CD14-positive monocyte (primary cell): ENCODE results near the gene SLC1A2. TPM values are rescaled to one million over a fixed set of nuclear protein-coding genes. Genes with fewer than 3 reads are reported as not detected.

Source experiments
- DNase-seq, 3 donors: peaks; one replicate each; pipeline ENCODE4 v3.0.0-alpha.2; 2011 to 2022
- H2AFZ ChIP-seq: 2 replicates; pipeline ENCODE4 v1.6.0; 2012; ENCODE audit warnings: mild to moderate bottlenecking, low read depth, low read length, inconsistent platforms; ENCODE audit not compliant: insufficient read depth, poor library complexity, severe bottlenecking
- H3K27ac ChIP-seq, 2 donors: 1 replicate in 1 of 2; 2 replicates in 1 of 2; pipeline ENCODE4 v1.5.1; 2012 to 2013; ENCODE audit warnings: low read length in 2 of 2, control low read depth in 1 of 2, inconsistent platforms in 1 of 2, low read depth in 1 of 2, mild to moderate bottlenecking in 1 of 2
- H3K27me3 ChIP-seq, 2 donors: one replicate each; pipeline versions ENCODE4 v1.6.0 to v1.6.1; 2011 to 2013; ENCODE audit warnings: low read length in 2 of 2; ENCODE audit not compliant: control insufficient read depth in 2 of 2, insufficient read depth in 2 of 2
- H3K36me3 ChIP-seq, 2 donors: replicated peaks in 1 of 2; 1 replicate in 1 of 2; 2 replicates in 1 of 2; pipeline versions ENCODE4 v1.5.1 to v1.6.1; 2012 to 2013; ENCODE audit warnings: low read length in 2 of 2, control low read depth in 1 of 2, inconsistent platforms in 1 of 2, mild to moderate bottlenecking in 1 of 2; ENCODE audit not compliant: insufficient read depth in 2 of 2, control insufficient read depth in 1 of 2
- H3K4me1 ChIP-seq, 2 donors: 1 replicate in 1 of 2; 2 replicates in 1 of 2; pipeline versions ENCODE4 v1.5.1 to v1.6.1; 2012 to 2013; ENCODE audit warnings: low read length in 2 of 2, control low read depth in 1 of 2, inconsistent platforms in 1 of 2, mild to moderate bottlenecking in 1 of 2, moderate library complexity in 1 of 2; ENCODE audit not compliant: insufficient read depth in 2 of 2, control insufficient read depth in 1 of 2
- H3K4me2 ChIP-seq: replicated peaks from 2 replicates; pipeline ENCODE3; 2012; ENCODE audit warnings: low read length, moderate library complexity, mild to moderate bottlenecking; ENCODE audit not compliant: poor library complexity, severe bottlenecking; ENCODE audit errors: extremely low read depth
- H3K4me3 ChIP-seq, 3 experiments: fragments of 200-600 bp in 1 of 3; sonication (generic) in 1 of 3; replicated peaks in 1 of 3; 1 replicate in 2 of 3; 2 replicates in 1 of 3; pipeline ENCODE4 v1.5.1; 2011 to 2013; ENCODE audit warnings: low read length in 3 of 3, mild to moderate bottlenecking in 3 of 3, control low read depth in 2 of 3, low read depth in 2 of 3, inconsistent platforms in 1 of 3, moderate library complexity in 1 of 3
- H3K79me2 ChIP-seq: 2 replicates; pipeline ENCODE4 v1.6.0; 2012; ENCODE audit warnings: mild to moderate bottlenecking, control low read depth, inconsistent platforms, low read length, moderate library complexity; ENCODE audit not compliant: insufficient read depth
- H3K9ac ChIP-seq: 2 replicates; pipeline ENCODE4 v1.6.0; 2017; ENCODE audit warnings: low read length, mild to moderate bottlenecking; ENCODE audit not compliant: insufficient read depth, poor library complexity, severe bottlenecking
- H3K9me3 ChIP-seq, 2 donors: replicated peaks in 1 of 2; 1 replicate in 1 of 2; 2 replicates in 1 of 2; pipeline versions ENCODE4 v1.5.1 to v1.6.1; 2012 to 2013; ENCODE audit warnings: low read length in 2 of 2, control low read depth in 1 of 2; ENCODE audit not compliant: control insufficient read depth in 1 of 2, insufficient read depth in 1 of 2
- H4K20me1 ChIP-seq: 2 replicates; pipeline ENCODE4 v1.6.0; 2012; ENCODE audit warnings: mild to moderate bottlenecking, low read length, control low read depth, moderate library complexity; ENCODE audit not compliant: insufficient read depth
- H3K27ac Mint-ChIP-seq, 7 donors: one replicate each; pipeline ENCODE4 v1.8.0; 2020; ENCODE audit warnings: mild to moderate bottlenecking in 7 of 7, mixed read lengths in 7 of 7, moderate library complexity in 6 of 7, inconsistent platforms in 2 of 7
- H3K27me3 Mint-ChIP-seq, 3 donors: one replicate each; pipeline ENCODE4 v1.8.0; 2021 to 2022; ENCODE audit warnings: low read depth in 3 of 3, mild to moderate bottlenecking in 3 of 3, mixed read lengths in 3 of 3, moderate library complexity in 3 of 3, inconsistent platforms in 1 of 3
- H3K36me3 Mint-ChIP-seq, 2 donors: one replicate each; pipeline ENCODE4 v1.8.0; 2020; ENCODE audit warnings: mixed read lengths in 2 of 2, inconsistent platforms in 1 of 2, mild to moderate bottlenecking in 1 of 2
- H3K4me1 Mint-ChIP-seq: one replicate; pipeline ENCODE4 v1.8.0; 2020; ENCODE audit warnings: mild to moderate bottlenecking, mixed read lengths
- H3K4me3 Mint-ChIP-seq, 2 donors: one replicate each; pipeline ENCODE4 v1.8.0; 2020; ENCODE audit warnings: mild to moderate bottlenecking in 2 of 2, mixed read lengths in 2 of 2, moderate library complexity in 1 of 2
- H3K9me3 Mint-ChIP-seq, 7 donors: one replicate each; pipeline ENCODE4 v1.8.0; 2020 to 2022; ENCODE audit warnings: mixed read lengths in 7 of 7, mild to moderate bottlenecking in 6 of 7, moderate library complexity in 6 of 7, inconsistent platforms in 2 of 7
- CTCF ChIP-seq: fragments of 200-600 bp; IDR thresholded peaks from one replicate; pipeline ENCODE4 v1.8.0; 2022; ENCODE audit warnings: antibody characterized with exemption, mild to moderate bottlenecking
- WGBS: methylation state at CpG from one replicate; pipeline ENCODE4 v1.1.5; 2013; ENCODE audit warnings: missing lambda C conversion rate; ENCODE audit not compliant: insufficient coverage; 5-methylcytosine and 5-hydroxymethylcytosine counted together
- intact Hi-C, 2 donors: fragments of 100-400 bp; cut with micrococcal nuclease; formaldehyde crosslinking; loops; one replicate each; pipeline versions ENCODE4 v1.15.0 to v1.15.1; 2023
- polyA plus RNA-seq, 3 donors: library from polyadenylated mRNA; depleted of rRNA in 1 of 3; unstranded in 2 of 3; stranded (reverse) in 1 of 3; fragments of 300-500 nt in 2 of 3; fragments of >200 nt in 1 of 3; fragmentation: Illumina TruSeq in 2 of 3; gene quantifications; 1 replicate in 2 of 3; 2 replicates in 1 of 3; pipeline ENCODE4 v1.2.3, GENCODE V29; 2012 to 2021

The SLC1A2 gene
- polyA plus RNA-seq, 3 donors, result 0.07 TPM; not detected in 2

- Histone ChIP-seq H3K9ac (no peak overlapping the region), H3K79me2 (no peaks in the 10 kb centered on the region), H4K20me1 (no peaks in the 10 kb centered on the region), H3K27me3 (no peaks in the 10 kb centered on the region), H3K9me3 (no peaks in the 10 kb centered on the region), H3K27ac (peak overlapping the region; percentile 91 to 98), H3K4me2 (peak overlapping the region; percentile 49), H3K4me3 (peak overlapping the region in 1 of 3 experiments; percentile 27), H2AFZ (no peak overlapping the region), H3K36me3 (no peaks in the 10 kb centered on the region), H3K4me1 (peaks cover 70 to 75% of the 10 kb centered on the region in 2 donors)
- Mint-ChIP-seq H3K27ac (peak overlapping the region; percentile 98 to 100 (median 100)), H3K4me3 (no peak overlapping the region), H3K9me3 (peaks cover 0 to 5% (median 0%) of the 10 kb centered on the region in 7 donors), H3K36me3 (peaks cover 3 to 12% of the 10 kb centered on the region in 2 donors), H3K27me3 (peaks cover 0 to 3% (median 2%) of the 10 kb centered on the region in 3 donors), H3K4me1 (peaks cover 76% of the 10 kb centered on the region)
- WGBS, result 92% methylated on average over 2 of the region's 5 CpGs
- DNase-seq, result peak in 1 of 3 donors; percentile 22
- no peak for TF ChIP-seq CTCF
- intact Hi-C loops, result loop anchor here (5.0 to 10.0 kb wide), 7 partner anchors 32 to 300 kb away; no protein-coding TSS in a partner anchor
Observed at GRCh38 chr11:35304900-35305460, 114.4 kb downstream of the SLC1A2 start.

- no peaks in the 10 kb centered on the region for H4K20me1 ChIP-seq
- H3K9ac ChIP-seq, result peak overlapping the region; percentile 73
- DNase-seq, result peak; percentile 77 to 90 (median 85)
- peak overlapping the region; percentile 91 to 98 for H3K27ac ChIP-seq
- H3K4me1 Mint-ChIP-seq, result peaks cover 70% of the 10 kb centered on the region
- no peak overlapping the region for H2AFZ ChIP-seq
- peaks cover 3 to 12% of the 10 kb centered on the region in 2 donors for H3K36me3 Mint-ChIP-seq
- peaks cover 64 to 69% of the 10 kb centered on the region in 2 donors for H3K4me1 ChIP-seq
- peak overlapping the region in 1 of 2 donors; percentile 65 for H3K4me3 Mint-ChIP-seq
- no peaks in the 10 kb centered on the region for H3K36me3 ChIP-seq
- peaks cover 0 to 5% (median 0%) of the 10 kb centered on the region in 7 donors for H3K9me3 Mint-ChIP-seq
- no peaks in the 10 kb centered on the region for H3K9me3 ChIP-seq
- no peaks in the 10 kb centered on the region for H3K79me2 ChIP-seq
- H3K27me3 Mint-ChIP-seq, result peaks cover 0 to 5% (median 2%) of the 10 kb centered on the region in 3 donors
- H3K4me3 ChIP-seq, result peak overlapping the region in 1 of 3 experiments; percentile 28
- no peak for TF ChIP-seq CTCF
- no peaks in the 10 kb centered on the region for H3K27me3 ChIP-seq
- WGBS, result 13% methylated on average over 1 of the region's 2 CpGs
- peak overlapping the region; percentile 49 for H3K4me2 ChIP-seq
- intact Hi-C loops, result loop anchor here (5.0 to 10.0 kb wide), 7 partner anchors 33 to 300 kb away; no protein-coding TSS in a partner anchor
- H3K27ac Mint-ChIP-seq, result peak overlapping the region; percentile 98 to 100 (median 100)
Observed at GRCh38 chr11:35304386-35304775, 115.0 kb downstream of the SLC1A2 start.
